Measurements from ENCODE around the gene COL9A3. TPM values are rescaled to one million over a fixed set of nuclear protein-coding genes. Genes with fewer than 3 reads are reported as not detected.

Gene COL9A3
- total RNA-seq, 1 experiment from 2014 or later, result 41.2 TPM

DNA sequence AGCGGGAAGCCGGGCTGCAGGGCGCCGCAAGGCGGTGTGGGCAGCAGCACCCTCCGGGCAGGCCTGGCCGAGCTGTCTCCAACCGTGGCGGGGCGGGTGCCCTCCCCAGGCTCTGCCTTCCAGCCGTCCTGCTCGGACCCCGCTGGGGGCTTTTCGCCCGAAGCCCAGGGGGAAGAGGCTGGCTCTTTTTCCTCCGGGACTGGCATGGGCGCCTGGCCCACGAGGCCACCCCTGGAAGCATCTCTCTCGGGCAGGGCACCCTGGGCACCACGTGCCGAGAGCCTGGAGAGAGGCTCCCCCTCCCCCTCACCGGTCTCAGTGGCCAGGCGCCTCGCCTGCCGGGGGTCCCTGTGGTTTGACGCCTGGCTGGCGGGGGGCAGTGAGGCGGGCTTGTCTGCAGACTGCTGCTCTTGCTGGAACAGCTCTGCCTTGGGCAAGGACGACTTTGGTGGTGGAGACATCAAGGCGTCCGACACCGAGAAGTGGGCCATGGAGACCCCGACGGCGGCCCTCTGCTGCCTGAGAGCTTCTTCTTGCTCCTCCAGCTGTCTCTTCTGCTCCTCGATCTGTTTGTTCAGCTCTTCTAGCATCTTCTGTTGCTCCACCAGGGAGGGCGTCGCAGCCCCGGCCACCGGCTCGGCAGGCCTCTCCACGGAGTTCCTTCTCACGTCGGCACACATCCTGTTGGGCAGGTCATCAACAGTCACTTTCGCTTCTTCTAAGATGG, 64.2 kb downstream of the COL9A3 start:
- no peak overlapping the region for H2AFZ ChIP-seq (ENCODE audit: low read length)
- H3K27me3 ChIP-seq (ENCODE audit: low read length), result no peaks in the 10 kb centered on the region
- no peak overlapping the region for H3K9ac ChIP-seq (ENCODE audit: low read length)
- H3K4me1 ChIP-seq (ENCODE audit: low read length), result no peaks in the 10 kb centered on the region
- no peak overlapping the region for H3K27ac ChIP-seq (ENCODE audit: low read length)
- no peak overlapping the region for H3K4me3 ChIP-seq (ENCODE audit: low read length)
- H4K20me1 ChIP-seq (ENCODE audit: insufficient read depth, low read depth, low read length), result no peaks in the 10 kb centered on the region
- peaks cover 8% of the 10 kb centered on the region; the same call in 1 of the 2 replicates for H3K36me3 ChIP-seq (ENCODE audit: insufficient read depth, low read length)
- H3K9me3 ChIP-seq (ENCODE audit: low read length), result no peaks in the 10 kb centered on the region
- H3K4me2 ChIP-seq (ENCODE audit: low read depth, low read length, poor library complexity, severe bottlenecking), result no peak overlapping the region
- H3K79me2 ChIP-seq (ENCODE audit: low read length), result no peaks in the 10 kb centered on the region
- no peak for DNase-seq
- H3K9me2 ChIP-seq (replicated peaks; ENCODE audit: insufficient read depth, low read length), result no peaks in the 10 kb centered on the region

DNA sequence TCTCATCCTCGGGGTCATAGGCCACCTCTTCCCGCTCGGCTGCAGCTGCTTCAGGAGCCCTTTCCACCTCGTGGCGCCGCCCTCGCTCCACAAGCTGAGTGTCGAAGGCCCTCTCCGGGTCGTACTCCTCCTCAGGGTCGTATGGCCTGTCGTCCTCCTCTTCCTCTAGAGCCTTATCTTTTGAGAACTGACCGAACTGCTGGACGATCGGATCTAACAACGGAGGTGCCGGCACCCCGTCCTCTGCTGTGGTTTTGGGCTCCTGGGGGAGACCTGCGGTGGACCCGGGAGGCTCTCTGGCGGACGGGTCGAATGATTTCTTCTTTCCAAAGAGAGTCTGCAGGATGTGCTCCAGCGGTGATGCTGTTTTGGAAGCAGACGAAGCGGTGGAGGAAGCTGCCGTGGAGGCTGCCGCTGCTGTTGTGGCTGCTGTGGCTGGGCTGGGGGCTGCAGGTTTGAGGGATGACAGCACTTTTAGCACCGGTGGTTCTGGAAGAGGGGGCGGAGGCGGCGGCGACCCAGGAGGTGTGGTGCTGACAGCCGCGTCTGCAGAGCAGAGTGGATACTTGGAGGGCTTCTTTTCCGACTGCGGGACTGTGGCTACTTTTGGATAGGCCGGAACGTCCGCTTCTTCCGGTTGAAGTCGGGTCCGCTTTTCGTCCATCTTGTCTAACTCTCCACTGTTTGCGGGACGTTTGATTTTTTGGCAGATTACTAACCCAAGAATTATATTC, 65.0 kb downstream of the COL9A3 start:
- H3K79me2 ChIP-seq (ENCODE audit: low read length), result no peaks in the 10 kb centered on the region
- no peaks in the 10 kb centered on the region for H3K4me1 ChIP-seq (ENCODE audit: low read length)
- DNase-seq, result no peak
- no peaks in the 10 kb centered on the region for H3K27me3 ChIP-seq (ENCODE audit: low read length)
- H4K20me1 ChIP-seq (ENCODE audit: insufficient read depth, low read depth, low read length), result no peaks in the 10 kb centered on the region
- no peaks in the 10 kb centered on the region for H3K9me2 ChIP-seq (replicated peaks; ENCODE audit: insufficient read depth, low read length)
- no peak overlapping the region for H3K4me3 ChIP-seq (ENCODE audit: low read length)
- H3K27ac ChIP-seq (ENCODE audit: low read length), result no peak overlapping the region
- no peak overlapping the region for H3K9ac ChIP-seq (ENCODE audit: low read length)
- peaks cover 15% of the 10 kb centered on the region; the same call in 1 of the 2 replicates for H3K36me3 ChIP-seq (ENCODE audit: insufficient read depth, low read length)
- H3K9me3 ChIP-seq (ENCODE audit: low read length), result no peaks in the 10 kb centered on the region
- no peak overlapping the region for H2AFZ ChIP-seq (ENCODE audit: low read length)
- no peak overlapping the region for H3K4me2 ChIP-seq (ENCODE audit: low read depth, low read length, poor library complexity, severe bottlenecking)

DNA sequence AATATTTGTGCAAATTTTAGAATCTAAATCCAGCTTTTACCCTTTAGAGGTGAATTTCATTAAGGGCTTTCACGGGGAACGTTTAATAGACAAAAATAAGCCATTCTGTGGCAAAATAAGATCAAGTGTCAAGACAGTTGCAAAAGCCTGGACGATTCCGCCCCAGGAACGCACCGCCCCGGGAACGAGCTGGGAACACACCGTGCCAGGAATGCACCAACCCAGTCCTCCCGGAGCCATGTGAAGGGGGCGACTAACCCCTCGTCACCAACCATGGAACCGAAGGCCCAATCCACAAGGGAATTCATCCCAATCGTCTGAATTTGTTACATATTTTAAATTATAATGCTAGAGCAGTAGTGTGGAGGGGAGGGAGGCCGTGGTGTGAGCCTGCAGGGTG, 65.6 kb downstream of the COL9A3 start:
- Histone ChIP-seq H3K4me1 (ENCODE audit: low read length) (no peaks in the 10 kb centered on the region), H3K9me2 (replicated peaks; ENCODE audit: insufficient read depth, low read length) (no peaks in the 10 kb centered on the region), H4K20me1 (ENCODE audit: insufficient read depth, low read depth, low read length) (no peaks in the 10 kb centered on the region), H3K4me3 (ENCODE audit: low read length) (no peak overlapping the region), H2AFZ (ENCODE audit: low read length) (no peak overlapping the region), H3K79me2 (ENCODE audit: low read length) (no peaks in the 10 kb centered on the region), H3K36me3 (ENCODE audit: insufficient read depth, low read length) (peaks cover 20% of the 10 kb centered on the region; the same call in 1 of the 2 replicates), H3K27ac (ENCODE audit: low read length) (no peak overlapping the region), H3K9ac (ENCODE audit: low read length) (no peak overlapping the region), H3K27me3 (ENCODE audit: low read length) (no peaks in the 10 kb centered on the region), H3K9me3 (ENCODE audit: low read length) (no peaks in the 10 kb centered on the region), H3K4me2 (ENCODE audit: low read depth, low read length, poor library complexity, severe bottlenecking) (no peak overlapping the region)
- no peak for DNase-seq

DNA sequence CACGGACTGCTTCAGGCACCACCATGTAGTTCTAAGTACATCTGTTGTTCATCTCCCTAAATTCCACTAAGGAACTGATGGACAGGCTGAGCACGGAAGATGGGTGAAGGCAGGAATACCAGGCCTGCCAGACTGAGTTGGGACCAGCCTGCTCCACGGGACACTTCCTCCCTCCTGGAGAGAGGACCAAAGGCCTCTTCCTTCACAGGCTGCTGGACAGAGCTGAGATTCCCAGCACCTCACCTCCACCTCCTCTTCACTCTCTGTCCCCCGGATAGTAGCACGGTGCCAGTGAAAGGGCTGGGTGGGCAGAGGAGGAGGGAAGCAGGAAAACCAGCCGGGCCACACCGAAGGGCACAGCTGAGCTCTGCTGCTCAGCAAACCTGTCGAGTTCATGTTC, 67.7 kb downstream of the COL9A3 start:
- H3K36me3 ChIP-seq (ENCODE audit: insufficient read depth, low read length), result peaks cover 35% of the 10 kb centered on the region; the same call in 1 of the 2 replicates

DNA sequence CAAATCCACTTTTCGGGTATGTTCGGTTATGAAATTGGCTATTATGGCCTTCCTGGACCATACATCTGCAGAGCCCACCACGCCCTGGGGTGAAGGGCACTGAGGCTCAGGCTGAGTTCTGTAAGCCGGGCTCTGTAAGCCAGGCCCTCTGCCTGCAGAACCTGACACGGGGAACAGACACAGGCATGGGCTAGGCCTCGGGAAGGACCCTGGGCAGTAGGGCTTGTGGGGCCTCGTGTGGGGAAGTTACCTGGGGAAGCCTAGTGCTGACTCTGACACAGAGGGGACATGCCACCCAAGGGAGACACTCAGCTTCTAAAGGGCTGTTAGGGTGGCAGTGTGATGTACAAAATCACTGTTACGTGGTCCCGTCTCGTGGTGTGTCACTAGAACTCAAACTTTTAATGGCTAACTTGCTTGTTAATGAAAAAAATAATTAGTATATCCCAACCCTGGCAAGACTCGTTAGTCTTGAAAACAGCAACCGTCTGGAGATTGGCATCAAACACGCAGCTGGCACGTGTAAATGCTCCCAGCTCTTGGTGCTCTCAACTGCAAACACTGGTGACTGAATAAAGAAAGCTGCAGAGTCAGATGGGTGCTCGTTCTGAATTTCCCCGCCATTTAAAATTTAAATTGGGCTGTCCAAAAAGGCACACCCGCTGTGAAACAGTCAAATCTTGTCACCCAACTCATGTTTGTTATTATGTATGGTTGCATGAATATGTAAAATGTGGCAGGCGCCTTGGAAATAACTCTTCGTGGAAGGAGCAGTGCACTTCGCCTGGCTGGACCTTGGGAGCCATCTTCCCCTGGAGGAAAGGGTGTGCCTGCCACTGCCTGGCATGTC, 68.4 kb downstream of the COL9A3 start:
- peaks cover 35% of the 10 kb centered on the region; the same call in 1 of the 2 replicates for H3K36me3 ChIP-seq (ENCODE audit: insufficient read depth, low read length)

More for the DNA sequence above, 67.7 kb downstream of the COL9A3 start:
- H3K79me2 ChIP-seq (ENCODE audit: low read length), result no peaks in the 10 kb centered on the region
- H3K4me1 ChIP-seq (ENCODE audit: low read length), result no peaks in the 10 kb centered on the region
- no peak overlapping the region for H2AFZ ChIP-seq (ENCODE audit: low read length)
- no peak overlapping the region for H3K4me3 ChIP-seq (ENCODE audit: low read length)
- no peak overlapping the region for H3K9ac ChIP-seq (ENCODE audit: low read length)
- H3K9me2 ChIP-seq (replicated peaks; ENCODE audit: insufficient read depth, low read length), result no peaks in the 10 kb centered on the region
- H4K20me1 ChIP-seq (ENCODE audit: insufficient read depth, low read depth, low read length), result no peaks in the 10 kb centered on the region
- no peaks in the 10 kb centered on the region for H3K27me3 ChIP-seq (ENCODE audit: low read length)
- H3K4me2 ChIP-seq (ENCODE audit: low read depth, low read length, poor library complexity, severe bottlenecking), result no peak overlapping the region
- no peak for DNase-seq
- no peaks in the 10 kb centered on the region for H3K9me3 ChIP-seq (ENCODE audit: low read length)
- no peak overlapping the region for H3K27ac ChIP-seq (ENCODE audit: low read length)

DNA sequence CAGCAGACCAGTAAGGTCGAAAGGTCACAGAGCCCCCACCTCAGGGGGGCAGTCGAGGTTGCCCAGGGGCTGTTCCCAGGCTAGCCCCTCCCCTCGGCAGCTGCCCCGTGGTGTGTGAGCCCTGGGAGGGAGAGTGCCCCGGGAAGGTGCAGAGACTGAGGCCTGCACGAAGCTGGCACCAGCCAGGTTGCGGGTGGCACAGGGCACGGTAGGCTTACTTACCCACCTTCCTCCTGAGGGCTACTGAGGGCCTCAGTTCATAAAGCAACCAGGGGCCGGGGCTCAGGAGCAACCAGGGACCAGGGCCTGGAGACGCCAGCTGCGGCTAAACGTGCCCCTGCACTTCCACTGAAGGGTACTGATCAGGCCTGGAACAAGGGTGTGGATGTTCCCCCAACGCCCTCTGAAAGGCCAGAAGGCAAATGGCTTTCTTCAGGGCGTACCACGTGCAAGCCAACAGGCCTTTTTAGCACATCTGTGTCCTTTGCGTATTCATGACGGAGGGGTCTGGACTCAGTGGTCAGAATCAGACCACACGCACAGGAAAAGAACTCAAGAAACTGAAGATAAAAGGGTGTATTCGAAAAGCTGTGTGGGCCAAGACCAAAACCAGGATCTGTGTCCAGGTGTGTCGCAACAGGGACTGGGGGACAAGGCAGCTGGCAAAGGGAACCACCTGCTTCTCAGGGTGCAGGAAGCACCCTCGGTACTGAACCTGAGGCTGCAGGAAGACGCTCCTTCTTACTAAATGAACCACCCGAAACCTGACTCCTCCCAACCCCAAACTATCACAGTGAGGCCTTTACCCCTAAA, 69.3 kb downstream of the COL9A3 start:
- no peak overlapping the region for H3K9ac ChIP-seq (ENCODE audit: low read length)

More for the DNA sequence above, 68.4 kb downstream of the COL9A3 start:
- no peak overlapping the region for H3K4me2 ChIP-seq (ENCODE audit: low read depth, low read length, poor library complexity, severe bottlenecking)
- no peak for DNase-seq
- no peak overlapping the region for H3K4me3 ChIP-seq (ENCODE audit: low read length)
- H3K79me2 ChIP-seq (ENCODE audit: low read length), result no peaks in the 10 kb centered on the region
- no peak overlapping the region for H3K27ac ChIP-seq (ENCODE audit: low read length)
- no peak overlapping the region for H2AFZ ChIP-seq (ENCODE audit: low read length)
- no peaks in the 10 kb centered on the region for H3K4me1 ChIP-seq (ENCODE audit: low read length)
- no peaks in the 10 kb centered on the region for H3K9me3 ChIP-seq (ENCODE audit: low read length)
- H3K9ac ChIP-seq (ENCODE audit: low read length), result no peak overlapping the region
- H3K9me2 ChIP-seq (replicated peaks; ENCODE audit: insufficient read depth, low read length), result no peaks in the 10 kb centered on the region
- H4K20me1 ChIP-seq (ENCODE audit: insufficient read depth, low read depth, low read length), result no peaks in the 10 kb centered on the region
- no peaks in the 10 kb centered on the region for H3K27me3 ChIP-seq (ENCODE audit: low read length)

DNA sequence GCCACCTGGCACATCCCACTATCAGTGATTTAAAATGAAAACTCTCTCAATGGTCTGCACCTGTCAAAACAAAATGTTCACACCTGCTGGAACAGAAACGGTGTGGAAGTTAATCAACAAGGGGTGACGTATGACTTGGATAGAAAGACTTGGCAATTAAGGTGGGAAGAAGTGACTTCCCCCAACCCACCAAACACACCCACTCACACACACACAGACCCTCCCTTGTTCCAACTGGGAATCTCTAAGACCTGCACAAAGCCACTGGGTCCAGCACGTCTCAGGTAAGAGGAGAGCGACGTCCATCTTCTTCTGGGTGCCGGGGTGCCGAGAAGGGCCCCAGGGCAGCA, 69.8 kb downstream of the COL9A3 start:
- H3K4me2 ChIP-seq (ENCODE audit: low read depth, low read length, poor library complexity, severe bottlenecking), result no peak overlapping the region
- peaks cover 43% of the 10 kb centered on the region; the same call in 1 of the 2 replicates for H3K36me3 ChIP-seq (ENCODE audit: insufficient read depth, low read length)

More for the DNA sequence above, 69.3 kb downstream of the COL9A3 start:
- no peak overlapping the region for H3K4me2 ChIP-seq (ENCODE audit: low read depth, low read length, poor library complexity, severe bottlenecking)
- H3K27ac ChIP-seq (ENCODE audit: low read length), result no peak overlapping the region
- no peaks in the 10 kb centered on the region for H3K4me1 ChIP-seq (ENCODE audit: low read length)
- no peaks in the 10 kb centered on the region for H3K27me3 ChIP-seq (ENCODE audit: low read length)
- H3K79me2 ChIP-seq (ENCODE audit: low read length), result no peaks in the 10 kb centered on the region
- H3K36me3 ChIP-seq (ENCODE audit: insufficient read depth, low read length), result peaks cover 38% of the 10 kb centered on the region; the same call in 1 of the 2 replicates
- H3K9me3 ChIP-seq (ENCODE audit: low read length), result no peaks in the 10 kb centered on the region
- no peak overlapping the region for H2AFZ ChIP-seq (ENCODE audit: low read length)
- H3K9me2 ChIP-seq (replicated peaks; ENCODE audit: insufficient read depth, low read length), result no peaks in the 10 kb centered on the region
- no peak for DNase-seq
- no peaks in the 10 kb centered on the region for H4K20me1 ChIP-seq (ENCODE audit: insufficient read depth, low read depth, low read length)
- no peak overlapping the region for H3K4me3 ChIP-seq (ENCODE audit: low read length)

More for the DNA sequence above, 69.8 kb downstream of the COL9A3 start:
- Histone ChIP-seq H3K27ac (ENCODE audit: low read length) (no peak overlapping the region), H3K4me3 (ENCODE audit: low read length) (no peak overlapping the region), H3K4me1 (ENCODE audit: low read length) (no peaks in the 10 kb centered on the region), H3K27me3 (ENCODE audit: low read length) (no peaks in the 10 kb centered on the region), H3K9me3 (ENCODE audit: low read length) (no peaks in the 10 kb centered on the region), H3K9ac (ENCODE audit: low read length) (no peak overlapping the region), H4K20me1 (ENCODE audit: insufficient read depth, low read depth, low read length) (no peaks in the 10 kb centered on the region), H2AFZ (ENCODE audit: low read length) (no peak overlapping the region), H3K79me2 (ENCODE audit: low read length) (no peaks in the 10 kb centered on the region), H3K9me2 (replicated peaks; ENCODE audit: insufficient read depth, low read length) (no peaks in the 10 kb centered on the region)
- no peak for DNase-seq
